GM12878 (cell line): ENCODE results near the gene CNPY1. TPM values are rescaled to one million over a fixed set of nuclear protein-coding genes. Genes with fewer than 3 reads are reported as not detected.

Experiments used
- E2F8 ChIP-seq: fragments of 450-650 bp; IDR thresholded peaks from 2 replicates; pipeline ENCODE4 v1.6.1; 2018; ENCODE audit warnings: mild to moderate bottlenecking, low read depth, moderate library complexity; ENCODE audit not compliant: partially characterized antibody
- E4F1 ChIP-seq: fragments of 450-650 bp; IDR thresholded peaks from 2 replicates; pipeline ENCODE4 v1.6.1; 2018; ENCODE audit warnings: borderline replicate concordance, mild to moderate bottlenecking; ENCODE audit not compliant: partially characterized antibody
- IKZF2 ChIP-seq, 2 experiments: fragments of 450-650 bp; IDR thresholded peaks; 2 replicates each; pipeline ENCODE4 v1.6.1; 2017; ENCODE audit warnings: mild to moderate bottlenecking in 2 of 2, moderate library complexity in 2 of 2
- polyA plus RNA-seq, 11 experiments: library from polyadenylated mRNA; depleted of rRNA in 4 of 11; unstranded in 6 of 11; stranded (reverse) in 5 of 11; fragments of >200 nt; fragmentation: Nextera tagmentation in 4 of 11; fragmentation: Illumina TruSeq in 1 of 11; extraction: Ambion mirVana in 4 of 11; extraction: Trizol in 1 of 11; gene quantifications; 1 replicate in 1 of 11; 2 replicates in 10 of 11; pipeline versions ENCODE4 v1.2.1 to v1.2.3, GENCODE V29; 2011 to 2016; ENCODE audit warnings: inconsistent platforms in 2 of 11, missing spikeins in 2 of 11, low read depth in 1 of 11
- total RNA-seq, 4 experiments: library from RNA; depleted of rRNA in 3 of 4; stranded (reverse); fragments of >200 nt in 3 of 4; fragmentation: Illumina TruSeq in 1 of 4; extraction: Trizol in 1 of 4; gene quantifications; 2 replicates each; pipeline versions ENCODE4 v1.2.1 to v1.2.3, GENCODE V29; 2013 to 2021

The CNPY1 gene
- total and polyA plus RNA-seq, 10 of the 15 experiments (the other 5 are each of a cell fraction or from before 2014, with no cell fraction given) = not detected

- TF ChIP-seq E2F8 (no peak), E4F1 (no peak), IKZF2 (IDR thresholded peaks at IDR 0.05) (no peak)
These were observed 78.2 kb downstream of the CNPY1 start (continued) for GRCh38 chr7:155467846-155468784.
